HG03196 (cell line): ENCODE data around the gene PARD6B.
"Not testable (repeated sequence)": the region's sequence is repeated elsewhere in the genome, so short reads cannot be mapped to it uniquely, and the experiment has no call there.

Experiments used
- ATAC-seq: cut with Tn5 transposase; IDR thresholded peaks from one replicate; pipeline ENCODE4 v1.9.1; 2021; ENCODE audit not compliant: unreplicated experiment

Gene PARD6B

GRCh38 chr20:50701041-50701963 lies 30.1 kb upstream of the PARD6B start:
- ATAC-seq: no peak

DNA sequence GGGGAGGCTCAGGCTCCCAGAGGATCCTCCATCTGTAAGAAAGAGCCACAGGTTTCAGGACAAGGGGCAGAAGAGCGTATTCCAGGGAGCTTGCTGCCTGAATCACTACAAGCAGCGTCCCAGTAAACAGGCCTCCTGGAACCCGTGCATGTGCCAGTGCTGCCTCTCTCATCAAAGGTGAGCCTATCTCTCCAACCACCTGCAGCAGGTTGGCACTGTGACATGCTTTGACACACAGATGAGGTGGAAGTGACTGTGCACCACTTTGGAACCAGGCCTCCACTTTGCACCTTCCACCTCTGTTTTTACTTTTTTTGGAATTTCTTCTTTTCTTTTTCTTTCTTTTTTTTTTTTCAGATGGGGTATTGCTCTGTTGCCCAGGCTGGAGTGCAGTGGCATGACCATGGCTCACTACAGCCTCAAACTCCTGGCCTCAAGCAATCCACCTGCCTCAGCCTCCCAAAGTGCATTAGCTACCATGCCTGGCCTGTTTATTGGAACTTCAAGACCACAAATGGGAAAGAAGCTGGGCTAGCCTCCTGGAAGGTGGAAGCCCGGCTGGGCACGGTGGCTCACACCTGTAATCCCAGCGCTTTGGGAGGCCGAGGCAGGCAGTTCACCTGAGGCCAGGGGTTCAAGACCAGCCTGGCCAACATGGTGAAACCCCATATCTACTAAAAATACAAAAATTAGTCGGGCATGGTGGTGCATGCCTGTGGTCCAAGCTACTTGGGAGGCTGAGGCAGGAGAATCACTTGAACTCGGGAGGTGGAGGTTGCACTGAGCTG lies 27.5 kb upstream of the PARD6B start:
- not testable (repeated sequence) for ATAC-seq

- no peak for ATAC-seq
These were observed 26.9 kb upstream of the PARD6B start for GRCh38 chr20:50704514-50704913.

DNA sequence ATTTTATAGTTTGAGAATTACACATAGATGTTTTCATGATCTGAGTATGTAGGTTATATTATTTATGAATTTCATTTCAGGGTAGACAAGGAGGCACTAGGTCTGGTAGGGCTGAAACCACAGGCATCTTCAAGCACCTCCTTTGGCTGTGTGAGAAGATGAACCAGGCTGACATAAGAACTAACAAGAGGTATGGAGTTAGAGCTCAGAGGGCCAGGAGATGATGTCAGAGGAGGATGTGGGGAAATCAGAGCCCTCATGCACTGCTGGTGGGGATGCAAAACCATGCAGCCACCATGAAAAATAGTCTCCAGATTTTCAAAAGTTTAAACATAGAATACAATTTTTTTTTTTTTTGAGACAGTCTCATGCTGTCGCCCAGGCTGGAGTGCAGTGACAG lies 26.4 kb upstream of the PARD6B start:
- no peak for ATAC-seq

DNA sequence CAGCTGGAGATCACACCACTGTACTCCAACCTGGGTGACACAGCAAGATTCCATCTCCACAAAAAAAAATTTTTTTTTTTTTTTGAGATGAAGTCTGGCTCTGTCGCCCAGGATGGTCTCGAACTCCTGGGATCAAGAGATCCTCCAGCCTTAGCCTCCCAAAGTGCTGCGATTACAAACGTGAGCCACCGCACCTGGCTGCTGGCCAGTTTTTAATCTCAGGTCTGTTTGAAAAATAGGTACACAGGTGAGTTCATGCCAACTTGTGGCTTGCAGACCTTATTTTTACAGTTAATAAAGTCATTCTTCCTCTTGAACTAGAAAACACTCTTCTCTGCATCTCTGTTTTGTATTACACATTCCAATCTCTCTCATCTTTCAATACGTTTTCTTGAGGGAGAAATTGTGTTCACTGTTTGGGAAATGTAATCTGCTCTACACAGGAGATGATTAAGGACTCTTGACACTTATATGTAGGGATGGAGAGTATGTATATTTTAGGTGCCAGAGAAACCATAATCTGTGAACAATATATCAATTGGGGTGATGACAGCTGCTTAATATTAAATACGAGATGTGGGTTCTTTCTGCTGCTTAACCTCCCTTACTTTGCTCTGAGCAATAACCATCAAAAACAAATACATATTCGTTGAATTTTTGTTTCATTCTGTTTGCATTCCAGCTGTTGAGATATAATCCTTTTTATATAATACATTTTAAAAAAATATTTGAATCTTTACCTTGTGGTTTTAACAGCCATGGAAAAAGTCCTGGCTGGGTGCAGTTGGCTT lies 22.3 kb upstream of the PARD6B start:
- ATAC-seq: no peak

DNA sequence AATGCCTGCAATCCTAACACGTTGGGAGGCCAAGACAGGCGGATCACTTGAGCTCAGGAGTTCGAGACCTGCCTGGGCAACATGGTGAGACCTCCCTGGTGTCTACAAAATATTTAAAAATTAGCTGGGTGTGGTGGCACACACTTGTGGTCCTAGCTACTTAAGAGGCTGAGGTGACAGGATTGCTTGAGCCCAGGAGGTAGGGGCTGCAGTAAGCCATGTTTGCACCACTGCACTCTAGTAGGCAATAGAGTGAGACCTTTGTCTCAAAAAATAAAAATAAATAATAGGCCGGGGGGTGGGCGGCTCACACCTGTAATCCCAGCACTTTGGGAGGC lies 21.8 kb upstream of the PARD6B start:
- no peak for ATAC-seq

DNA sequence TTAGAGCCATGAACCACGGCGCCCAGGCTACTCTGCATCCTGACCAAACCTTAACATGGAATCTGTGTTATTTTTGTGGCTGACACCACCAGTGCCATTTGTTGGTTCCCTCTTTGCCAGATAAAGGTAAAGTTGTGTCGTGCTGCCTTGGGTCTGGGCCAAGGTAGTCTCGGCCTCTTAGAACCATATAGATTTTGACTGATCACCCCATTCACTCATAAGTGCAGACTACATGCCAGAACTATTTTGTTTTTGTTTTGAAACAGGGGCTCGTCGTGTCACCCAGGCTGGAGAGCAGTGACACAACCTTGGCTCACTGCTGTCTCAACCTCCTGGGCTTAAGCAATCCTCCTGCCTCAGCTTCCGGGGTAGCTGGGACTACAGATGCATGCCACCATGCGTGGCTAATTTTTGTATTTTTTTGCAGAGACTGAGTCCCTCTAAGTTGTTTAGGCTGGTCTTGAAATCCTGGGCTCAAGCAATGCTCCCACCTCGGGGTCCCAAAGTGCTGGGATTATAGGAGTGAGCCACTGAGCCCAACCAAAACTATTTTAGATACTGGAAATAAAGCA lies 20.8 kb upstream of the PARD6B start:
- ATAC-seq: no peak

DNA sequence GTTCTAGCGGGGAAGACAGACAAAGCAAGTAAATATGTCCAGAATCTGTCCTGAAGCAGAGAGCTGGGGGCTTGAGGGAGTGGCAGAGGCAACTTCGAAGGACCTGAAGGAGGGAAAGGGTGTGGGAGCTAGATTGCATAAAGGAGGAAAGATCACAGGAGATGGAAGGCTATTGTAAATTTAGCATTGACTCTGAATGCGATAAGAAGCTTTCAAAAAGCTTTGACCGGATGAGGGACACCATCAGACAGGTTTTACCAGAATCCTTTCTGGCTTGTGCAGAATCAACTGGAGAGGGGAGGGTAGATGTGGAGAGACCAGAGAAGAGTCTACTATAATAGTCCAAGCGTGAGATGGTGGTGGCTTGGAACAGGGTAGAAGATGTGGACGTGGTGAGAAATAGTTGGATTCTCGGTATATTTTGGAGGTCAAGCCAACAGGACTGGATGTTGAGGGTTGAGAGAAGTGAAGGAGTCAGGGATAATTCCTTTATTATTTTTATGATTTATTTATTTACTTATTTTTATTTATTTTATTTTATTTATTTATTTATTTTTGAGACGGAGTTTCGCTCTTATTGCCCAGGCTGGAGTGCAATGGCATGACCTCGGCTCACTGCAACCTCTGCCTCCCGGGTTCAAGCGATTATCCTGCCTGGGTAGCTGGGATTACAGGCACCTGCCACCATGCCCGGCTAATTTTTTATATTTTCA lies 20.1 kb upstream of the PARD6B start:
- no peak for ATAC-seq

GRCh38 chr20:50712771-50713656 lies 18.4 kb upstream of the PARD6B start:
- no peak for ATAC-seq

- no peak for ATAC-seq
These were observed 17.7 kb upstream of the PARD6B start for GRCh38 chr20:50713657-50714101.

DNA sequence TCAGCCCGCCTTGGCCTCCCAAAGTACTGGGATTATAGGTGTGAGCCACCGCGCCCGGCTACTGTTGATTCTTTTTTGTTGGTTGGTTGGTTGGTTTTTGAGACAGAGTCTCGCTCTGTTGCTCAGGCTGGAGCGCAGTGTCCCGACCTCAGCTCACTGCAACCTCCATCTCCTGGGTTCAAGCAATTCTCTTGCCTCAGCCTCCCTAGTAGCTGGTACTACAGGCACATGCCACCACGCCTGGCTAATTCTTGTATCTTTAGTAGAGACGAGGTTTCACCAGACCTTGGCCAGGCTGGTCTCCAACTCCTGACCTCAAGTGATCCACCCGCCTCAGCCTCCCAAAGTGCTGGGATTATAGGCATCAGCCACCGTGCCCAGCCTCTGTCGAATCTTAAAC lies 17.0 kb upstream of the PARD6B start:
- not testable (repeated sequence) for ATAC-seq

- no peak for ATAC-seq
These were observed 15.7 kb upstream of the PARD6B start for GRCh38 chr20:50715694-50716093.

- no peak for ATAC-seq
These were observed 14.9 kb upstream of the PARD6B start for GRCh38 chr20:50716518-50716917.

DNA sequence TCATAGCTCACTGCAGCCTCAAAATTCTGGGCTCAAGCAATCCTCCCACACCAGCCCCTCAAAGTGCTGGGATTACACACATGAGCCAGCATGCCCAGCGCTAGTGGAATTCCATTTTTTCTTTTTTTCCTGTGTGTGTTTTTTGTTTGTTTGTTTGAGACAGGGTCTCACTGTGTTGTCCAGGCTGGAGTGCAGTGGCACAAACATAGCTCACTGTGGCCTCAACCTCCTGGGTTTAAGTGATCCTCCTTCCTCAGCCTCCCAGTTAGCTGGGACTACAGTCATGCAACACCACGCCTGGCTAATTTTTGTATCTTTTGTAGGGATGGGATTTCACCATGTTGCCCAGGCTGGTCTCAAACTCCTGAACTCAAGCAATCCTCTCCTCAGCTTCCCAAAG lies 14.1 kb upstream of the PARD6B start:
- ATAC-seq: no peak

DNA sequence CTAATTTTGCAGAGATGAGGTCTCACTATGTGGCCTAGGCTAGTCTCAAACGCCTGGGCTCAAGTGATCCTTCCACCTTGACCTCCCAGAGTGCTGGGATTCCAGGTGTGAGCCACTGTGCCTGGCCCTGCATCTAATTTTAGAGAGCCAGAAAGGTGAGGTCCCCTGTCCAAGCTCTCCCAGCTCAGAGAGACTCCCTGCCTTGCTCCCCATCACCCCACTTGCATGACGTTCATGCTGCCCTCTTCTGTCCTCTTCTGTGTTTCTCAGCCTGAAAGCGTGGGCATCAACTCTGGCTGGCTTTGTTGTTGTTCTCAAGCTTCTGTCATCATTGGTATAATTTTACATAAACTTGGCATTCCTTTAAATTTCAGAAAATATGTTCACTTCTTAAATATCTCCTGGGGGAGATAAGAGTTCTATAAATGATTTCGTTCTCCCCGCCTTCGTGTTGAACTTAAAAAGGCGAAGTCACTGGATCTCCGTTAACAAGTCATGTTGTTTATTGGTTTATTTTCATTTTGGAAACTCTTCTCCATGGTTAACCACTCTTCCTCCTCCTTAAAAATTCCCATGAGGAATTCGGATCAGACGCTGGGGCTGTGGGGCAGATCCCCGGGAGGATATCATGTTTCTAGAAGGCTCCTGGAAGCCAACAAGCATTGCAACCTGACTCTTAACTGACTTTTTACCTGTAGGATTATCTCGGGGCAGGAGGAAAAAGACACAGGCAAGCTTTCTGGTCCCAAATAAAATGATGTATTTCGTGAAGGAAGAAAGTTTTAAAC lies 13.2 kb upstream of the PARD6B start:
- no peak for ATAC-seq

DNA sequence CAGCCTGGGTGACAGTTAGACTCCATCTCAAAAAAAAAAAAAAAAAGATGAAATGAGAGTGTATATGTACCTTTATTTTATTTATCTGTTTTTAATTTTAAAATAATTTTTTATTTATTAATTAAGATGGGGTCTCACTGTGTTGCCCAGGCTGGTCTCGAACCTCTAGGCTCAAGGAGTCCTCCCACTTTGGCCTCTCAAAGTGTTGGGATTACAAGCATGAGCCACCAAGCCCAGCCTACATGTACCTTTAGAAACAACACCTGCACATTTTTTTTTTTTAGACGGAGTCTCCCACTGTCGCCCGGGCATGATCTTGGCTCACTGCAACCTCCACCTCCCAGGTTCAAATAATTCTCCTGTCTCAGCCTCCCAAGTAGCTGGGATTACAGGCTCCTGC lies 12.1 kb upstream of the PARD6B start:
- ATAC-seq: no peak

DNA sequence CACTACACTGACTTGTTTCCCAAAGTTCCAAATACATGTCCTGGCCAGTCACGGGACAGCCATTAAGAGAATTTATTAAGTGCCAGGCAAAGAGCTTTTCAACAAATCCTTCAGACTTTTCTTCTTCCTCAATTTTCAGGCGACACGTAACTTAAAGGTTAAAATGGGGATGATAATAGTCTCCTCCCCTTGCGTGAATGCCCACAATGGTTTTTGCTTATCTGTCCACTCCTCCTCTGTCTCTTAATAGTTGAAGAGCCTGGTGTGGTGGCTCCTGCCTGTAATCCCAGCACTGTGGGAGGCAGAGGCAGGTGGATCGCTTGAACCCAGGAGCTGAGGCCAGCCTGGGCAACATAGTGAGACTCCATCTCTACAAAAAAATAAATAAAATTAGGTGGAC lies 11.4 kb upstream of the PARD6B start:
- no peak for ATAC-seq

DNA sequence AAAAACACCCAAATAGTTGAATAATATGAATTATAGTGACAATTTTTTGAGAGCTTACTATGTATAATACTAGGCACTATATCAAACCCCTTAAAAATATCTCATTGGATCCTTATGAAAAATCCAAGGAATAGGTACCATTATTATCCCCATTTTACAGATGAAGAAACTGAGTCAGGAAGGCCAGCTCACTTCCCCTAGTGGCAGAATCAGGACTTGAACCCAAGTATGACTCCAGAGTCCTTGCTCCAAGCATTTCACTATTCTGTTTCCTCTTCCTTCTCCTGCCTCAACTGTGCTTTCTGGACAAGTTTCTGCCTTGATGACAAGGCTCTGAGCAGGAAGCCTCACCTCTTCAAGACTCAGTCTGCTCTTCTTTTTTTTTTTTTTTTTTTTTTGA lies 10.8 kb upstream of the PARD6B start:
- no peak for ATAC-seq

DNA sequence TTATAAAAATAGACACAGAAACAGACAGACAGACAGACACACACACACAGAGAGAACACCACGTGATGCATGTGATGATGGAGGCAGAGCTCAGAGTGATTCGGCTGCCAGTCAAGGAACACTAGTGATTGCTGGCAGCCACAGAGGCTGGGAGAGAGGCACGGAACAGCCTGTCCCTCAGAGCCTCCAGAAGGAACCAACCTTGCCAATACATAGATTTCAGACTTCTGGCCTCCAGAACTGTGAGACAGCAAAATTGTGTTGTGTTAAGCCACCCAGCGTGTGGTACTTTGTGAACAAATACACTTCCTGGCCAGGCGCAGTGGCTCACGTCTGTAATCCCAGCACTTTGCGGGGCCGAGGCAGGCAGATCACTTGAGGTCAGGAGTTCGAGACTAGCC lies 9.5 kb upstream of the PARD6B start:
- ATAC-seq: no peak
